ENCODE measurements around the gene COLEC11. TPM values are rescaled to one million over a fixed set of nuclear protein-coding genes. Genes with fewer than 3 reads are reported as not detected.

The COLEC11 gene
- total and polyA plus RNA-seq, 2 of the 13 experiments (the other 11 are each of a cell fraction or from before 2014, with no cell fraction given), result 1.5 to 3.0 TPM

- peak overlapping the region; percentile 85 to 92 (median 89) for H3K4me3 ChIP-seq (replicated peaks in 1 of 3; ENCODE audit: insufficient read depth in 1 of 3, low read depth in 2 of 3, low read length in 3 of 3)
- intact Hi-C loops (cut with micrococcal nuclease; ENCODE audit: unreplicated experiment) (loop anchor here (1.0 to 5.0 kb wide), 4 partner anchors 18 to 95 kb away; partner anchors contain the start of genes ADI1 and RPS7), in situ Hi-C loops (cut with HindIII; ENCODE audit: extremely low pct_ligation_motif_present, low pct_unique_long_range_greater_than_20kb) (no loop called here)
- peak overlapping the region; percentile 79 for H3K4me2 ChIP-seq (ENCODE audit: low read depth, low read length)
- H3K79me2 ChIP-seq (ENCODE audit: insufficient read depth, low read length), result peaks cover 37% of the 10 kb centered on the region
- DNase-seq (ENCODE audit: low spot score) (no peak), ATAC-seq (peak; percentile 49), FAIRE-seq (no peak)
- no peak overlapping the region for H2AFZ ChIP-seq (ENCODE audit: low read length)
- H3K9me3 ChIP-seq (ENCODE audit: low read length), result no peaks in the 10 kb centered on the region
- peak overlapping the region; percentile 98 for H3K9ac ChIP-seq (ENCODE audit: insufficient read depth, low read depth, low read length)
- peaks cover 25% of the 10 kb centered on the region for H3K4me1 ChIP-seq (ENCODE audit: insufficient read depth, low read length)
- H3K36me3 ChIP-seq (replicated peaks in 1 of 2; ENCODE audit: control insufficient read depth in 1 of 2, insufficient read depth in 2 of 2, low read length in 2 of 2), result peaks cover 13 to 36% of the 10 kb centered on the region in 2 experiments
- whole genome bisulfite sequencing (ENCODE audit: low lambda C conversion rate), result under 1% methylated on average over 22 of the region's 40 CpGs
- BruUV-seq (replicated peaks), result TSS peak; percentile 78
- H3K27me3 ChIP-seq (ENCODE audit: control insufficient read depth in 1 of 2, insufficient read depth in 2 of 2, low read length in 2 of 2), result no peaks in the 10 kb centered on the region; a peak in 1 of 5 replicates
- ChIA-PET CTCF (ENCODE audit: low intra/inter-chr PET ratio, low total read pairs) (no interaction called here), POLR2A (interaction anchor here (0.7 to 3.9 kb wide), 35 partner anchors 8 to 180 kb away, joined by 3 to 71 read pairs (median 6); partner anchors contain the start of genes ADI1, EIPR1, RPS7 and TRAPPC12)
- H4K20me1 ChIP-seq (ENCODE audit: insufficient read depth, low read length), result no peaks in the 10 kb centered on the region
- peak overlapping the region; percentile 93 for H3K27ac ChIP-seq (ENCODE audit: extremely low read length, insufficient read depth, low read length)
- TF ChIP-seq CENPT (CRISPR knock-in tag; IDR thresholded peaks at IDR 0.05; ENCODE audit: low read depth) (peak; percentile 4; the same call in 1 of the 2 replicates), AGO2 (optimal IDR thresholded peaks at IDR 0.05; ENCODE audit: low read depth, low read length) (peak; percentile 93), ZBTB42 (CRISPR knock-in tag; IDR thresholded peaks at IDR 0.05) (no peak; the same call in 1 of the 2 replicates), NFAT5 (CRISPR knock-in tag; IDR thresholded peaks at IDR 0.05) (peak; percentile 52; the same call in 1 of the 2 replicates), ZNF232 (CRISPR knock-in tag; IDR thresholded peaks at IDR 0.05; ENCODE audit: borderline replicate concordance) (no peak), ZNF850 (CRISPR knock-in tag; conservative IDR thresholded peaks at IDR 0.05) (no peak), RBM22 (optimal IDR thresholded peaks at IDR 0.05; ENCODE audit: low read length) (peak; percentile 3), JUND (CRISPR knock-in tag; IDR thresholded peaks at IDR 0.05) (peak; percentile 41; the same call in 1 of the 2 replicates), ATF7-NPFF (CRISPR knock-in tag; IDR thresholded peaks at IDR 0.05; ENCODE audit: low read depth) (no peak; the same call in 1 of the 2 replicates), PTBP1 (IDR thresholded peaks at IDR 0.05; ENCODE audit: low read depth, low read length, poor library complexity, severe bottlenecking) (no peak), ZNF136 (CRISPR knock-in tag; IDR thresholded peaks at IDR 0.05; ENCODE audit: low read depth) (0 out of 2 replicates have a peak, but pooled peaks have one; percentile 18)
- TF ChIP-seq, protein P1, sequence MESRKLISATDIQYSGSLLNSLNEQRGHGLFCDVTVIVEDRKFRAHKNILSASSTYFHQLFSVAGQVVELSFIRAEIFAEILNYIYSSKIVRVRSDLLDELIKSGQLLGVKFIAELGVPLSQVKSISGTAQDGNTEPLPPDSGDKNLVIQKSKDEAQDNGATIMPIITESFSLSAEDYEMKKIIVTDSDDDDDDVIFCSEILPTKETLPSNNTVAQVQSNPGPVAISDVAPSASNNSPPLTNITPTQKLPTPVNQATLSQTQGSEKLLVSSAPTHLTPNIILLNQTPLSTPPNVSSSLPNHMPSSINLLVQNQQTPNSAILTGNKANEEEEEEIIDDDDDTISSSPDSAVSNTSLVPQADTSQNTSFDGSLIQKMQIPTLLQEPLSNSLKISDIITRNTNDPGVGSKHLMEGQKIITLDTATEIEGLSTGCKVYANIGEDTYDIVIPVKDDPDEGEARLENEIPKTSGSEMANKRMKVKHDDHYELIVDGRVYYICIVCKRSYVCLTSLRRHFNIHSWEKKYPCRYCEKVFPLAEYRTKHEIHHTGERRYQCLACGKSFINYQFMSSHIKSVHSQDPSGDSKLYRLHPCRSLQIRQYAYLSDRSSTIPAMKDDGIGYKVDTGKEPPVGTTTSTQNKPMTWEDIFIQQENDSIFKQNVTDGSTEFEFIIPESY (CRISPR knock-in tag; IDR thresholded peaks at IDR 0.05), result no peak
- TF ChIP-seq, protein P2, sequence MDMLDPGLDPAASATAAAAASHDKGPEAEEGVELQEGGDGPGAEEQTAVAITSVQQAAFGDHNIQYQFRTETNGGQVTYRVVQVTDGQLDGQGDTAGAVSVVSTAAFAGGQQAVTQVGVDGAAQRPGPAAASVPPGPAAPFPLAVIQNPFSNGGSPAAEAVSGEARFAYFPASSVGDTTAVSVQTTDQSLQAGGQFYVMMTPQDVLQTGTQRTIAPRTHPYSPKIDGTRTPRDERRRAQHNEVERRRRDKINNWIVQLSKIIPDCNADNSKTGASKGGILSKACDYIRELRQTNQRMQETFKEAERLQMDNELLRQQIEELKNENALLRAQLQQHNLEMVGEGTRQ (IDR thresholded peaks at IDR 0.05; ENCODE audit: low read depth, low read length), result no peak
- TF ChIP-seq, protein P2 (CRISPR knock-in tag; IDR thresholded peaks at IDR 0.05; ENCODE audit: borderline replicate concordance), result no peak
These were observed 37.2 kb upstream of the COLEC11 start for GRCh38 chr2:3557639-3558204.
